Trophoblast cell (in vitro differentiated cells and primary cell): ENCODE measurements around the gene CTPS2.

Experiments used
- DNase-seq, 2 donors: peaks; one replicate each; pipeline ENCODE4 v3.0.0-alpha.2; 2016
- H2AFZ ChIP-seq: 2 replicates; pipeline ENCODE4 v1.6.1; 2013; ENCODE audit warnings: low read length, moderate library complexity, mild to moderate bottlenecking; ENCODE audit not compliant: insufficient read depth, poor library complexity
- H2AK5ac ChIP-seq: 2 replicates; pipeline ENCODE4 v1.6.1; 2013; ENCODE audit warnings: mild to moderate bottlenecking, low read length
- H2BK120ac ChIP-seq: 2 replicates; pipeline ENCODE4 v1.6.1; 2013; ENCODE audit warnings: low read length, mild to moderate bottlenecking, moderate library complexity; ENCODE audit not compliant: insufficient read depth, poor library complexity
- H2BK12ac ChIP-seq: 2 replicates; pipeline ENCODE4 v1.6.1; 2013; ENCODE audit warnings: mild to moderate bottlenecking, low read length, moderate library complexity
- H2BK5ac ChIP-seq: 2 replicates; pipeline ENCODE4 v1.6.1; 2013; ENCODE audit warnings: low read length, low read depth, moderate library complexity, mild to moderate bottlenecking; ENCODE audit not compliant: poor library complexity
- H3K14ac ChIP-seq: 2 replicates; pipeline ENCODE4 v1.6.1; 2013; ENCODE audit warnings: mild to moderate bottlenecking, low read length
- H3K18ac ChIP-seq: 2 replicates; pipeline ENCODE4 v1.6.1; 2013; ENCODE audit warnings: mild to moderate bottlenecking, low read length
- H3K23ac ChIP-seq: 2 replicates; pipeline ENCODE4 v1.6.1; 2013; ENCODE audit warnings: low read length
- H3K27ac ChIP-seq: 2 replicates; pipeline ENCODE4 v1.5.1; 2013; ENCODE audit warnings: low read depth, mild to moderate bottlenecking, inconsistent platforms, low read length, moderate library complexity
- H3K27me3 ChIP-seq: 2 replicates; pipeline ENCODE4 v1.6.1; 2013; ENCODE audit warnings: inconsistent platforms, mild to moderate bottlenecking, low read length, moderate library complexity; ENCODE audit not compliant: insufficient read depth
- H3K36me3 ChIP-seq, 2 experiments: 1 replicate in 1 of 2; 2 replicates in 1 of 2; pipeline ENCODE4 v1.6.1; 2013; ENCODE audit warnings: low read length in 2 of 2, mild to moderate bottlenecking in 2 of 2, moderate library complexity in 1 of 2; ENCODE audit not compliant: insufficient read depth in 2 of 2, control insufficient read depth in 1 of 2
- H3K4ac ChIP-seq: 2 replicates; pipeline ENCODE4 v1.6.1; 2013; ENCODE audit warnings: low read depth, mild to moderate bottlenecking, low read length, moderate library complexity
- H3K4me1 ChIP-seq, 2 experiments: 1 replicate in 1 of 2; 2 replicates in 1 of 2; pipeline ENCODE4 v1.6.1; 2013; ENCODE audit warnings: low read length in 2 of 2, mild to moderate bottlenecking in 2 of 2, moderate library complexity in 1 of 2; ENCODE audit not compliant: insufficient read depth in 2 of 2, control insufficient read depth in 1 of 2
- H3K4me2 ChIP-seq: 2 replicates; pipeline ENCODE4 v1.6.1; 2013; ENCODE audit warnings: inconsistent platforms, mild to moderate bottlenecking, low read length, moderate library complexity
- H3K4me3 ChIP-seq: 2 replicates; pipeline ENCODE4 v1.5.1; 2013; ENCODE audit warnings: mild to moderate bottlenecking, low read depth, low read length, inconsistent platforms
- H3K79me1 ChIP-seq: one replicate; pipeline ENCODE4 v1.6.1; 2013; ENCODE audit warnings: low read length
- H3K79me2 ChIP-seq: 2 replicates; pipeline ENCODE4 v1.6.1; 2013; ENCODE audit warnings: low read length, mild to moderate bottlenecking; ENCODE audit not compliant: control insufficient read depth, insufficient read depth, poor library complexity
- H3K9ac ChIP-seq: 2 replicates; pipeline ENCODE4 v1.6.1; 2013; ENCODE audit warnings: mild to moderate bottlenecking, low read length
- H3K9me3 ChIP-seq: 2 replicates; pipeline ENCODE4 v1.6.1; 2013; ENCODE audit warnings: low read depth, mild to moderate bottlenecking, control low read depth, inconsistent platforms, low read length; ENCODE audit not compliant: insufficient read depth
- H4K12ac ChIP-seq: 2 replicates; pipeline ENCODE4 v1.6.1; 2013; ENCODE audit warnings: low read depth, mild to moderate bottlenecking, low read length, moderate library complexity
- H4K8ac ChIP-seq: 2 replicates; pipeline ENCODE4 v1.6.1; 2013; ENCODE audit warnings: low read depth, mild to moderate bottlenecking, low read length, moderate library complexity
- H4K91ac ChIP-seq: one replicate; pipeline ENCODE4 v1.6.1; 2013; ENCODE audit warnings: low read depth, mild to moderate bottlenecking, low read length, moderate library complexity
- WGBS: extraction: QIAGEN DNeasy Blood & Tissue Kit; methylation state at CpG from one replicate; pipeline ENCODE4 v1.1.7; 2013; ENCODE audit warnings: missing lambda C conversion rate; ENCODE audit not compliant: insufficient read length, insufficient coverage; ENCODE audit errors: extremely low coverage; 5-methylcytosine and 5-hydroxymethylcytosine counted together

CTPS2 gene

DNA sequence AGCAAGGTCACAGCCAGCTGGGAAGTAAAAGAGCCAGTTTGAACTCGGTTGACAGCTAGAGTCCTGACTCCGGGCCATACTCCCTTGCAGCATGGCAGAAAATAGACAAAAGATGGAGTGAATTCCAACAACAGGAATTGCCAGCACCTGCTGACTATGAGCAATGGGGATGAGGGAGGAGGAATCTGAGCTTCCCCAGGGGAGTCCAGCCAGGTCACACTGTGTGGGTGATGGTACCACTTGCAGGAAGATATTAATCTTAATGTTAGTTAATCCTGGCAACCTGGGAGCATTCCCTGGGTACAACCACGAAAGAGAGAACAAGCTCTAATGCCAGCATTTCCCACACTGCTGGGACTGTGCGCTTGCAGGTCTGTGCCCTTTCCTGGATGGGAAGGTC lies 110.6 kb downstream of the CTPS2 start:
- Histone ChIP-seq H3K18ac (no peak overlapping the region), H2BK12ac (no peak overlapping the region), H4K8ac (no peak overlapping the region), H3K27me3 (no peaks in the 10 kb centered on the region), H4K12ac (no peak overlapping the region), H3K14ac (no peak overlapping the region), H3K9me3 (no peaks in the 10 kb centered on the region), H2BK5ac (no peak overlapping the region), H2AK5ac (no peak overlapping the region), H3K9ac (no peak overlapping the region), H3K23ac (no peak overlapping the region), H3K4me3 (no peak overlapping the region), H2BK120ac (no peak overlapping the region), H3K4me1 (no peaks in the 10 kb centered on the region), H3K27ac (no peak overlapping the region), H4K91ac (no peak overlapping the region), H2AFZ (no peak overlapping the region), H3K4me2 (no peak overlapping the region), H3K79me1 (no peaks in the 10 kb centered on the region), H3K79me2 (no peaks in the 10 kb centered on the region), H3K36me3 (peaks cover 0 to 5% of the 10 kb centered on the region in 2 experiments), H3K4ac (no peak overlapping the region)
- no peak for DNase-seq
- WGBS = no CpG with 5 or more reads among the region's 4 CpGs

DNA sequence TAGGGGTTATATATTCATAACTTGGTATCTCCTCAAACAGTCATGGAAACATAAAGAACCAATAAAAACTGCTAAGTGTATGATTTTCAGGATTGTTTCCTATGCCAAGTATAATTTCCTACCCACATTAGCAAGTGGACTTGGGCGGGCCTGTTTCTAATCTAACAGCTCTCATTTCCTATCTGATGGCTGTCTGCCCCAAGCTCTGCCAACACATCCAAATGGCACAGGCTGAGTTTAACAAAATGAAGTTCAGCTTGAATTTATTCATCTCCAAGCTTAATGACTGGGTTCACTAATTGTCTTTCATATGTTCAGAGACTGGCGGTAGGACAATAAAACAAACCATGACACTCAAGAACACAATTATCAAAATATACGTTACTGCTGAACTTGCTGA lies 118.0 kb downstream of the CTPS2 start:
- Histone ChIP-seq H4K12ac (no peak overlapping the region), H3K36me3 (no peaks in the 10 kb centered on the region), H3K4ac (no peak overlapping the region), H2BK120ac (no peak overlapping the region), H2BK12ac (no peak overlapping the region), H3K9me3 (no peaks in the 10 kb centered on the region), H3K79me2 (no peaks in the 10 kb centered on the region), H4K91ac (no peak overlapping the region), H3K27ac (no peak overlapping the region), H2AFZ (no peak overlapping the region), H3K23ac (no peak overlapping the region), H3K27me3 (no peaks in the 10 kb centered on the region), H2BK5ac (no peak overlapping the region), H3K79me1 (no peaks in the 10 kb centered on the region), H3K4me2 (no peak overlapping the region), H2AK5ac (no peak overlapping the region), H4K8ac (no peak overlapping the region), H3K4me3 (no peak overlapping the region), H3K9ac (no peak overlapping the region), H3K18ac (no peak overlapping the region), H3K14ac (no peak overlapping the region), H3K4me1 (no peaks in the 10 kb centered on the region)
- no peak for DNase-seq
- no CpG with 5 or more reads among the region's 3 CpGs for WGBS

DNA sequence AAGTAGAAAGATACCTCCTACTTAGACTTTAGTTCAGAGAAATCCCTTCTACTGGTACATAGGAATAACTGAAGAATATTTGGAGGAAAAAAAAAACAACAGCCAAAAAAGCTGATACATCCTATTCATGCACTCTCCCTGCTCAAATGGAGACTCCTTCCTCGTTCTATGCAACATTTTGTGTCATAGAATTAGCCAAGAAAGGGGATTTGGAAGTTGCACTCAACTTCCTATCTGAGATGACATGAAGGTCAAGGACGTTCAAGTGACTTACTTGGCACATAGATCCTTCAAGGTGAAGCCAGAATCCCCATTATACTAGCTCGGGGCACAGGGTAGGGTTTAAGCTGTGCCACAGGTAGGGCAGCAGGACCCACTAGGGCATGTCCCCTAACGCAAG lies 118.7 kb downstream of the CTPS2 start:
- no CpG with 5 or more reads among the region's 4 CpGs for WGBS
- H4K12ac ChIP-seq = no peak overlapping the region
- H3K4me3 ChIP-seq = no peak overlapping the region

GRCh38 chrX:16592194-16592770 lies 120.2 kb downstream of the CTPS2 start:
- no peak overlapping the region for H2BK5ac ChIP-seq
- H3K4ac ChIP-seq = no peak overlapping the region
- H3K23ac ChIP-seq = no peak overlapping the region
- no peaks in the 10 kb centered on the region for H3K9me3 ChIP-seq
- no CpG with 5 or more reads among the region's 7 CpGs for WGBS
- no peak overlapping the region for H4K8ac ChIP-seq
- no peak overlapping the region for H4K91ac ChIP-seq
- DNase-seq = no peak
- no peak overlapping the region for H2AFZ ChIP-seq
- H3K79me1 ChIP-seq = no peaks in the 10 kb centered on the region
- H4K12ac ChIP-seq = no peak overlapping the region
- H3K27ac ChIP-seq = no peak overlapping the region
- no peak overlapping the region for H3K18ac ChIP-seq
- H3K27me3 ChIP-seq = no peaks in the 10 kb centered on the region
- H3K4me3 ChIP-seq = no peak overlapping the region
- no peak overlapping the region for H2BK120ac ChIP-seq
- no peak overlapping the region for H2BK12ac ChIP-seq
- no peak overlapping the region for H2AK5ac ChIP-seq
- peaks cover 0 to 2% of the 10 kb centered on the region in 2 experiments for H3K36me3 ChIP-seq
- no peak overlapping the region for H3K9ac ChIP-seq
- H3K4me1 ChIP-seq = no peaks in the 10 kb centered on the region
- no peaks in the 10 kb centered on the region for H3K79me2 ChIP-seq
- no peak overlapping the region for H3K14ac ChIP-seq
- no peak overlapping the region for H3K4me2 ChIP-seq

More for the DNA sequence above, 118.7 kb downstream of the CTPS2 start:
- DNase-seq = no peak
- no peak overlapping the region for H2AK5ac ChIP-seq
- H3K27ac ChIP-seq = no peak overlapping the region
- no peaks in the 10 kb centered on the region for H3K4me1 ChIP-seq
- no peak overlapping the region for H3K4me2 ChIP-seq
- no peaks in the 10 kb centered on the region for H3K36me3 ChIP-seq
- H2BK120ac ChIP-seq = no peak overlapping the region
- H3K18ac ChIP-seq = no peak overlapping the region
- H3K4ac ChIP-seq = no peak overlapping the region
- no peaks in the 10 kb centered on the region for H3K9me3 ChIP-seq
- H3K27me3 ChIP-seq = no peaks in the 10 kb centered on the region
- no peak overlapping the region for H4K8ac ChIP-seq
- no peak overlapping the region for H3K14ac ChIP-seq
- no peak overlapping the region for H2AFZ ChIP-seq
- no peak overlapping the region for H2BK12ac ChIP-seq
- no peak overlapping the region for H4K91ac ChIP-seq
- no peaks in the 10 kb centered on the region for H3K79me1 ChIP-seq
- no peak overlapping the region for H3K9ac ChIP-seq
- no peaks in the 10 kb centered on the region for H3K79me2 ChIP-seq
- H2BK5ac ChIP-seq = no peak overlapping the region
- no peak overlapping the region for H3K23ac ChIP-seq
